ENCODE data around the gene TMIGD1. TPM values are rescaled to one million over a fixed set of nuclear protein-coding genes. Genes with fewer than 3 reads are reported as not detected.

The TMIGD1 gene
- total and polyA plus RNA-seq, 10 of the 15 experiments (the other 5 are each of a cell fraction or from before 2014, with no cell fraction given) = not detected

GRCh38 chr17:30267625-30268024 is 66.2 kb downstream of the TMIGD1 start:
- ChIA-PET CTCF (interaction anchor here (0.6 to 2.3 kb wide), 3 partner anchors 28 to 163 kb away, joined by 3 to 6 read pairs (median 5); no protein-coding TSS in a partner anchor), POLR2A (no interaction called here), RAD21 (ENCODE audit: unreplicated experiment) (no interaction called here), SMC1A (ENCODE audit: uncharacterized antibody, unreplicated experiment) (interaction anchor here (0.7 to 1.3 kb wide), 4 partner anchors 12 to 141 kb away, joined by 3 to 5 read pairs (median 3); no protein-coding TSS in a partner anchor)
- Histone ChIP-seq H3K4me2 (ENCODE audit: control insufficient read depth, insufficient read depth) (no peak overlapping the region), H3K79me2 (ENCODE audit: control insufficient read depth, insufficient read depth, low read length) (no peaks in the 10 kb centered on the region), H3K4me1 (ENCODE audit: control insufficient read depth, insufficient read depth, low read length) (no peaks in the 10 kb centered on the region), H3K4me3 (no peak overlapping the region), H3K27me3 (replicated peaks in 1 of 2; ENCODE audit: control insufficient read depth in 2 of 2, insufficient read depth in 2 of 2, low read length in 1 of 2) (no peaks in the 10 kb centered on the region), H3K27ac (ENCODE audit: control insufficient read depth, insufficient read depth) (no peak overlapping the region), H3K9ac (ENCODE audit: control insufficient read depth, insufficient read depth, low read length) (no peak overlapping the region), H3K36me3 (ENCODE audit: control insufficient read depth in 2 of 2, insufficient read depth in 2 of 2, low read length in 1 of 2) (peaks cover 6 to 41% of the 10 kb centered on the region in 2 experiments), H3K9me3 (replicated peaks; ENCODE audit: control insufficient read depth, insufficient read depth, low read length) (no peaks in the 10 kb centered on the region), H2AFZ (ENCODE audit: control insufficient read depth, low read depth, low read length) (no peak overlapping the region), H4K20me1 (ENCODE audit: control insufficient read depth, insufficient read depth) (no peaks in the 10 kb centered on the region)
- BruUV-seq (replicated peaks) = TSS peak; percentile 13
- DNase-seq (ENCODE audit: low read depth, low spot score) = no peak
- no peak for ATAC-seq
- no peak for FAIRE-seq
- in situ Hi-C loops (cut with MboI) = no loop called here
- WGBS (ENCODE audit: insufficient coverage, insufficient replicate concordance, low lambda C conversion rate, missing lambda C conversion rate) = 100% methylated on average over 2 of the region's 2 CpGs
- intact Hi-C loops (cut with micrococcal nuclease; ENCODE audit: unreplicated experiment) = no loop called here
- TF ChIP-seq E4F1 (IDR thresholded peaks at IDR 0.05; ENCODE audit: borderline replicate concordance, partially characterized antibody) (no peak), TBL1XR1 (IDR thresholded peaks at IDR 0.05; ENCODE audit: low read depth, low read length) (no peak), NFYB (IDR thresholded peaks at IDR 0.05; ENCODE audit: insufficient read depth, low read depth, low read length) (no peak), NR2C1 (IDR thresholded peaks at IDR 0.05) (no peak), NR2F1 (conservative IDR thresholded peaks at IDR 0.05) (no peak), IRF5 (IDR thresholded peaks at IDR 0.05; ENCODE audit: borderline replicate concordance) (no peak), ESRRA (IDR thresholded peaks at IDR 0.05; ENCODE audit: low read length) (no peak), ZSCAN29 (IDR thresholded peaks at IDR 0.05) (no peak), ATF2 (IDR thresholded peaks at IDR 0.05; ENCODE audit: low read length) (no peak), ZBTB4 (CRISPR knock-in tag; IDR thresholded peaks at IDR 0.05) (no peak), TAF1 (IDR thresholded peaks at IDR 0.05; ENCODE audit: borderline replicate concordance, low read depth, low read length) (no peak)

Measured in GM12878 (cell line).